ENCODE measurements around the gene MTHFD2L. TPM values are rescaled to one million over a fixed set of nuclear protein-coding genes. Genes with fewer than 3 reads are reported as not detected.
A peak's percentile ranks its signal among the peaks of the same experiment; 100 is the strongest.

Gene MTHFD2L
- total and polyA plus RNA-seq, 9 of the 15 experiments (the other 6 are each of a cell fraction or from before 2014, with no cell fraction given): 10.0 to 39.0 (median 26.0) TPM

GRCh38 chr4:74157561-74158465, at the start of gene MTHFD2L (continued):
- TF ChIP-seq POLR2AphosphoS5 (IDR thresholded peaks at IDR 0.05; ENCODE audit: control insufficient read depth, insufficient read depth, low read depth, low read length): peak; percentile 66
- 0 out of 2 replicates have a peak, but pooled peaks have one; percentile 20 for TF ChIP-seq KLF13 (tag; IDR thresholded peaks at IDR 0.05; ENCODE audit: borderline replicate concordance, low read depth)
- no peak for TF ChIP-seq ZC3H8 (IDR thresholded peaks at IDR 0.05)
- TF ChIP-seq JUND (IDR thresholded peaks at IDR 0.05; ENCODE audit: borderline replicate concordance, low read depth, low read length): no peak
- TF ChIP-seq JUND (tag; IDR thresholded peaks at IDR 0.05; ENCODE audit: borderline replicate concordance, low read depth, low read length): peak; percentile 36; the same call in 1 of the 3 replicates
- TF ChIP-seq ZNF347 (CRISPR knock-in tag; IDR thresholded peaks at IDR 0.05; ENCODE audit: low read depth): no peak
- peak; percentile 9; the same call in 1 of the 2 replicates for TF ChIP-seq ZNF384 (IDR thresholded peaks at IDR 0.05; ENCODE audit: low read depth, low read length)
- peak; percentile 66; the same call in 1 of the 2 replicates for TF ChIP-seq SIN3B (IDR thresholded peaks at IDR 0.05; ENCODE audit: low read depth)
- no peak for TF ChIP-seq TAL1 (IDR thresholded peaks at IDR 0.05)
- TF ChIP-seq SETDB1 (IDR thresholded peaks at IDR 0.05; ENCODE audit: low read length): no peak
- TF ChIP-seq, protein P1, sequence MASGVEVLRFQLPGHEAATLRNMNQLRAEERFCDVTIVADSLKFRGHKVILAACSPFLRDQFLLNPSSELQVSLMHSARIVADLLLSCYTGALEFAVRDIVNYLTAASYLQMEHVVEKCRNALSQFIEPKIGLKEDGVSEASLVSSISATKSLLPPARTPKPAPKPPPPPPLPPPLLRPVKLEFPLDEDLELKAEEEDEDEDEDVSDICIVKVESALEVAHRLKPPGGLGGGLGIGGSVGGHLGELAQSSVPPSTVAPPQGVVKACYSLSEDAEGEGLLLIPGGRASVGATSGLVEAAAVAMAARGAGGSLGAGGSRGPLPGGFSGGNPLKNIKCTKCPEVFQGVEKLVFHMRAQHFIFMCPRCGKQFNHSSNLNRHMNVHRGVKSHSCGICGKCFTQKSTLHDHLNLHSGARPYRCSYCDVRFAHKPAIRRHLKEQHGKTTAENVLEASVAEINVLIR (CRISPR knock-in tag; IDR thresholded peaks at IDR 0.05): no peak
- TF ChIP-seq MGA (IDR thresholded peaks at IDR 0.05): no peak; the same call in 1 of the 2 replicates
- TF ChIP-seq MAFG (tag; conservative IDR thresholded peaks at IDR 0.05): no peak
- no peak for TF ChIP-seq RBM17 (IDR thresholded peaks at IDR 0.05; ENCODE audit: borderline replicate concordance, low read depth, low read length)
- no peak for TF ChIP-seq DMBX1 (CRISPR knock-in tag; IDR thresholded peaks at IDR 0.05; ENCODE audit: borderline replicate concordance)

Data from K562 (cell line).